Hindlimb muscle (tissue), 1 donor: ENCODE data around the gene BAZ2B. TPM values are rescaled to one million over a fixed set of nuclear protein-coding genes. Genes with fewer than 3 reads are reported as not detected.

ENCODE experiments used
- DNase-seq: peaks from one replicate; pipeline ENCODE4 v3.0.0-alpha.2; 2013
- polyA plus RNA-seq: library from polyadenylated mRNA; unstranded; fragments of 120-200 nt; gene quantifications from one replicate; pipeline ENCODE4 v1.2.1, GENCODE V29; 2013; ENCODE audit not compliant: insufficient read length

BAZ2B gene
- polyA plus RNA-seq, 1 donor = 37.2 TPM

GRCh38 chr2:159298967-159299366 lies 317.4 kb downstream of the BAZ2B start:
- DNase-seq = no peak

- no peak for DNase-seq
These were observed 319.2 kb downstream of the BAZ2B start for GRCh38 chr2:159297042-159297707.

- no peak for DNase-seq
These were observed 324.2 kb downstream of the BAZ2B start for GRCh38 chr2:159292157-159292556.

GRCh38 chr2:159290289-159290907 lies 325.9 kb downstream of the BAZ2B start:
- peak; percentile 42 for DNase-seq

- no peak for DNase-seq
These were observed 328.6 kb downstream of the BAZ2B start for GRCh38 chr2:159287733-159288132.

GRCh38 chr2:159286709-159287441 lies 329.5 kb downstream of the BAZ2B start:
- peak; percentile 98 for DNase-seq

GRCh38 chr2:159285929-159286708 lies 330.2 kb downstream of the BAZ2B start, which contains the start of gene WDSUB1:
WDSUB1 (minus strand) TSS chr2:159286703; CDS start chr2:159283069, 3,634 bp downstream.
- peak; percentile 49 for DNase-seq

GRCh38 chr2:159285433-159285832 lies 330.9 kb downstream of the BAZ2B start:
- no peak for DNase-seq

- no peak for DNase-seq
These were observed 332.8 kb downstream of the BAZ2B start for GRCh38 chr2:159283529-159283928.

GRCh38 chr2:159281002-159281401 lies 335.3 kb downstream of the BAZ2B start:
- no peak for DNase-seq

GRCh38 chr2:159279700-159280099 lies 336.6 kb downstream of the BAZ2B start:
- DNase-seq = no peak

- no peak for DNase-seq
These were observed 341.2 kb downstream of the BAZ2B start for GRCh38 chr2:159275111-159275510.

GRCh38 chr2:159272156-159272555 lies 344.2 kb downstream of the BAZ2B start:
- DNase-seq = no peak

- DNase-seq = no peak
These were observed 345.5 kb downstream of the BAZ2B start for GRCh38 chr2:159270744-159271379.

Other genes with a start within 250 kb of the BAZ2B start
- gene MARCHF7, start 96.0 kb upstream of the BAZ2B start, polyA plus RNA-seq = 103 TPM
- 13.0 TPM for gene CD302, start 181.7 kb upstream of the BAZ2B start, polyA plus RNA-seq